ENCODE data around the gene CUEDC1.
A peak's percentile ranks its signal among the peaks of the same experiment; 100 is the strongest.
"Not testable (repeated sequence)": the region's sequence is repeated elsewhere in the genome, so short reads cannot be mapped to it uniquely, and the experiment has no call there.

Gene CUEDC1

GRCh38 chr17:57860414-57860999, 94.7 kb downstream of the CUEDC1 start:
- DNase-seq (ENCODE audit: low spot score) = no peak

DNA sequence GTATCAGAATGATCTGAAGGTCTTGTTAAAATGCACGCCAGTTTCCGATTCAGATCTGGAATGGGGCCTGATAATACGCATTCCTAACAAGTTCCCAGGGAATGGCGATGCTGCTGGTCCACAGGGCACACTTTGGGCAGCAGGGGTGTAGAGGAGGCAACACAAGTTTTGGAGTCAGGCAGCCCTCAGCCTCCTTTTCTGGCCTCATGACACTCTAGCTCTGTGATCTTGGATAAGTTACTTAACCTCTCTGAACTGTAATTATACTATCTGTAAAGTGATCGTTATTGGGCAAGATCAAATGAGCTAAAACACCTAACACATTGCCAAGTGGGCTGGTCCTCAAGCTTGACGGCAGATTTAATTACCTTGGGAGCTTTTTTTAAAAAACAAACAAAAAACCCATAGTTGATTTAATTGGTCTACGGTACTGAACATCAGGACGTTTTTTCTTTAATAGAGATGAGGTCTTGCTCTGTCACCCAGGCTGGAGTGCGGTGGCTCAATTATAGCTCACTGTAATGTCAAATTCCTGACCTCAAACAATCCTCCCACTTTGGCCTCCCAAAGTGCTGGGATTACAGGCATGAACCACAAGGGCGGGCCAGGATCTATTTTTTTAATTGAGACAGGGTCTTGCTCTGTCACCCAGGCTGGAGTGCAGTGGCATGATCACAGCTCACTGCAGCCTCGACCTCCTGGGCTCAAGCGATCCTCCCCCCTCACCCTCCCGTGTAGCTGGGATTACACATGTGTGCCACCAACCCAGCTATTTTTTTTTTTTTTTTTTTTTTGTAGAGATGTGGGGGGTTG, 95.4 kb downstream of the CUEDC1 start:
- DNase-seq (ENCODE audit: low spot score) = no peak

DNA sequence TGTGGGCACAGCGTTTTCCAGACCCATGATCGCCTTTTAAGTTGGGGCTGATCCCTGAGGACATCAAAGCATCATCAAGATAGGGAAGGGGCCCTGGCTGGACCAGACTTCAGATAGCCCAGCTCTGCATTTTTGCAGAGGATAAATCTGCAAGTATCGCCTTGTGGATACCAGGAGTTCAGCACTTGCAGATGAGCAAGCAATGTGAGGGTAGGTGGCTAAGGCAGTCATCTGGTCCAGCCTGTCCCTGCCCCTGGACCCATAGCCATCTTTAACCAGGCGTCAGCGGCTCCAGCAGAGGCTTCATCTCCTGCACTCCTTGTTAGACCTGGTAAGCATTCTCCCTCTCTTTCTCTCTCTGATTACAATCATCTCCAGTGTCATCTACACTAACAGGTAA, 96.4 kb downstream of the CUEDC1 start:
- no peak for DNase-seq (ENCODE audit: low spot score)

GRCh38 chr17:57856792-57857620, 98.2 kb downstream of the CUEDC1 start:
- DNase-seq (ENCODE audit: low spot score) = no peak

- DNase-seq (ENCODE audit: low spot score) = no peak
Measured at GRCh38 chr17:57855391-57856035, 99.7 kb downstream of the CUEDC1 start.

DNA sequence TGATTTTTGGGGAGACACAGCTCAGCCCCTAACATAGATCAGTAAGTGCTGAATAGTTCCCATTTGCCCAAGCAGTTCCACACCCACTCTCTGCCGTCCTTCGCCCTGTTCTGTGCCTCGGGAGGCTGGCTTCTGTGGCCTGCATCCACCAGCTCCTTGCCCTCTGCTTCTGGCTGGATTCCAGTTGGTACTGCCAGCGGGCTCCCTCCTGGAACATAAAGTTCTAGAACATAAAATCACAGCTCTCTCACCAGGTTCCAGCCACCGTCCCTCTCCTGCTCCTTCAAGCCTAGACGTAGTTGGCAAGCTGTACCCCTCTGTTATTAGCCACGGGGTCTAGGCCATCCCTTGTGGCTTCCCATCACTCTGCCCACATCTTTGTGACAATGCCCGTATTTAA, 101.5 kb downstream of the CUEDC1 start:
- DNase-seq (ENCODE audit: low spot score) = no peak

DNA sequence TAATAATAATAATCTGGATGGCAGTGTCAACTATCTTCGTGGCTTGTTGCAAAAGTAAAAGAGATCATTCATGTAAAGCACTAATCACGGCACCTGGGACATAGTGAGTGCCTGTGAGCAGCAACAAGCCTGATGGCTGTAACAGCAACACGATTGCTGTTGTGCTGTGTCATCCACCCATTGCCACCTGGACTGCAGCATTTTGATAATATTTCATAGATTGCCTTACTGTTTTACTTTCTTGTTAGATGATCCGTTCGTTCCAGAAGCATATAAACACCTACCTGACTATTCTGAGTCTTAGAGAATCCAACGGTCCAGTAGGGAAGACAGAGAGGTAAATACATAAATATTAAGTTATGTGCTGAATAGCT, 102.3 kb downstream of the CUEDC1 start:
- DNase-seq (ENCODE audit: low spot score) = no peak

- DNase-seq (ENCODE audit: low spot score) = no peak
Measured at GRCh38 chr17:57852092-57852954, 102.9 kb downstream of the CUEDC1 start.

- peak; percentile 98 for DNase-seq (ENCODE audit: low spot score)
Measured at GRCh38 chr17:57849874-57850754, 105.1 kb downstream of the CUEDC1 start, which contains the start of gene MRPS23. Gene MRPS23 (minus strand): TSS chr17:57850044. CDS start chr17:57850010, 34 bp downstream.

DNA sequence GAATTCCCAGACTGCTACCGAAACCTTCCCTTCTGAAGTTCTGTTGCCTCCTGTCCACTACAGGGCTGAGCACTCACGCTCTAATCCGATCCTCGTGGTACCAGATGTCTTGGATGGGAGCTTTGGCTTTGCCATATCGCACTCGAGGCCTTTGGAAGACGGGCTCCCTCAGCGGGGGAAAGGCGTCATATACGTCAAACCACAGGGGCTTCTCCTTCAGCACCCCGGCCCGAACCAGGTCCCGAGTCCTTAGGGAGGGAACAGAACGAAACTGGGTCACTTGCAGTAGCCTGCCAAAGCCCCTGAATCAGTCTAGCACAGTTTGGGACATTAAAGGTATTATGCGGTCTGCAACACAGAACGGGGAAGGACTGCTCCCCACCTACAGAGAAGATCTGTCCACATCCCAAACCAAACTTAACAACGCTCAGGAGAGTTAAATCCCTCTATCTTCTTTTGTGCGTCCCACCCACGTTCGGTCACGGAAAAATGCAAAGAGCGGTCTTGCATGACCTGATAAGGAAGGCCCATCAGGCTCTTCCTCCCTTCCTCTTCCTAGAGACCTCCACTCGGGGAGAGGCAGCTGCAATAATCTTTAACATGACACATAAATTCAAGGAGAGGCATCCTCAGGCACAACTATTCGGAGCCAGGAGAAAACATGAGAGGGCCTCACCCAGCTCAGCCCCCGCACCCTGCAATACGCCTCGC, 105.9 kb downstream of the CUEDC1 start:
- DNase-seq (ENCODE audit: low spot score) = peak; percentile 8

GRCh38 chr17:57846056-57846945, 108.9 kb downstream of the CUEDC1 start:
- DNase-seq (ENCODE audit: low spot score) = not testable (repeated sequence)

GRCh38 chr17:57842280-57842679, 112.9 kb downstream of the CUEDC1 start:
- no peak for DNase-seq (ENCODE audit: low spot score)

DNA sequence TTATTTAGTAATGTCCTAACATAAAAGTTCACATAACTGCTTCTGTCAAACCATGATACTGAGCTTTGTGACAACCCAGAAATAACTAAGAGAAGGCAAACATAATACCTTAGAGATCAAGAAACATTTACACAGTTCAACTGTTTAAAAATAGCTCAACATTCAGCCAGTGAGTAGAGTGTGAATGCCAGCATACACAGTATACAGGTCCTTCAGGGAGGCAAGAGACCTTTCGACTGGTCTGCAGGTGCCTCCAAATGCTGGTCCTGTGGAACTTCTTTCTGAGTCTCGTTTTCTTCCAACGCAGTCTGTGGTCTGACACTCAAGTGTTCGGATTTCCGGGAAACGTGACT, 115.7 kb downstream of the CUEDC1 start:
- DNase-seq (ENCODE audit: low spot score) = no peak

DNA sequence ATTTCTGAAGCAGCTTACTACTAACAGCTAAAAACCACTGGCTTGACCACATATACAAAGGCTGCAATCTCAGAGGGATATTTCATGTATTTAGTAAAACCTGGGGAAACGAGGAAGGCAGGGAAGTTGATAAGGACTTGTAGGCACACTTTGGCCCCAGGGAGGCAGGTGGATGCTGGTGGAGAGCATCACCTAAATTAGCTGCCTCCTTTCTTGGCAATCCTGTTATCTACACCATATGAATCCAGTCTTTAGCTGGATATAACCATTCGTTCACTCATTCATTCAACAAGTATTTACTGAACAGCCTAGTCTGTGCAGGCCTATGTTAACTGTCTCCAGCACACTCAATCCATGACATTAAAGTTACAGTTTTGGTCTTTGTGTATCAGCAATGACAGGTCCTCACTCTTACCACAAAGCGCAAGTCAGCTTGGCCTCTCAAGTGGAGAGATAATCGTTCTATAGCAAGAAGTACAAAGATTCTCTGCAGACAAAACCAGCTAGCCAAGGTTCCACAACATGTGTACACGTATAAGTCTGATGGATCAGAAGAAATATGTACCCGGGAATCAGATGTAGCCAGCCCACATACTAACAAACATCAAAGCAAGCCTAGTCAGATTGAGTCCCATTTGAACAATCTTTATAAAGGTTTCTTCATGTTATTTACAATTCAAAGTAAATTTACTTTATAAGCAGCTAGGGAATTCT, 116.2 kb downstream of the CUEDC1 start:
- no peak for DNase-seq (ENCODE audit: low spot score)

DNA sequence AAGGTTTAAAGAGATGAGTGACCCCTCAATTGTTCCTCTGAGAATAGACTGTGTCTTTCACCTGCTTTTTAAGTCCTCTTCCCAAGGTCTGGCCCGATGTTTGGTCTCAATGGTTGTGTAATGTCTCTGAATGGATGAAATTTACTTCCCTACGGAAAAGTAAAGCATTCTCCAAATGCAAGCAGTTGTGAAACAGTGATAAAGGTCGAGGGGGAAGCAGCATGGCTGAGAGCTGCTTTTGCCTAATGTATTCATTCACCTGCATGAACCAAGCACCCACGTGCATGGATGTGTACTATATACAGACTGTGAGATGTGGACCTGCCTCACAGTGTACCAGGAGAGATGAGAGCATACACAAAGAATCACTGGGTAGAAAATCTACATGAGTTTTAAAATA, 116.8 kb downstream of the CUEDC1 start:
- DNase-seq (ENCODE audit: low spot score) = no peak

GRCh38 chr17:57835333-57835900, 119.8 kb downstream of the CUEDC1 start:
- no peak for DNase-seq (ENCODE audit: low spot score)

DNA sequence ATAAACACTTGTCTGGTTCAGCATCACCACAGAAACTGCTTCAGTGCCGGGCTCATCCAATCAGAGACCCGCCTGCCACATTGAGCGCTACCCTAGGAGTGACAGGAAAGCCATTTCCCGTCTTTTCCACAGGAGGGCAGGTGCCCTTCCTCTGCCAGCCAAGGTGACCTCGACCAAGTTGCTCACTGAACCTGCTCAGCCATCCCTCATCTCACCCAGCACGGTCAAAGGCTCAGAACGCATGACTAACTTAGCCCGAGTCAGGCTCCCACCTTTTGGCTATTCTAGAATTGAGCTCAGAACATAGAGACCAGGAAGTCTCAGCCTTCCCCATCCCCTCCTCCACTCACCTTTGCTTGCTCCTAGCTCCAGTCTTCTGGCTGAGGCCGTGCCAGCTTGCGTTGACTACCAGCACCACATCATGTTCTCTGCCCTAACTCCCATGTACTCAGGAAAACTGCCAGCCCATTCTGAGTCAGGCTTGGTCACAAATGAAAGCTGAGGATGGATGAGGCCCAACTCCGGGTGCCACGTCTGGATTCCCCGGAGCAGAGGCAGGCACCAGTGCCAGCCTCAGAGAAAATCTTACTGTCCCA, 121.0 kb downstream of the CUEDC1 start:
- peak; percentile 63 for DNase-seq (ENCODE audit: low spot score)
